ENCODE measurements around the gene GLCCI1.
"Not testable (repeated sequence)": the region's sequence is repeated elsewhere in the genome, so short reads cannot be mapped to it uniquely, and the experiment has no call there.

GLCCI1 gene

DNA sequence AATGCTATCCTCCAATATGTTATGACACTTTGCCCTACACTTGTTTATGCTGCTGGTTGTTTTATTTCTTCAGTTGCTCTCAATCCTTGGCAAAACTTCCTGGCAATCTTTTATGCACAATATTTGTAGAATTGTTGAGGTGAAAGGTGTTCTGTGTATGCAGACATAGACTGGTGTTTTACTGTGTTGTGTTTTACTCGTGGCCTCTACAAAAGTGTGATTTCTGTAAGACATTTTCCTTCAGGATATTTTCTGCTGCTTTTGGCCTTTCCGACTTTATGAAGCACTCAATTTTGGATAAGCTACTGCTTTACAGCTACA, 21.8 kb downstream of the GLCCI1 start:
- DNase-seq: no peak

DNA sequence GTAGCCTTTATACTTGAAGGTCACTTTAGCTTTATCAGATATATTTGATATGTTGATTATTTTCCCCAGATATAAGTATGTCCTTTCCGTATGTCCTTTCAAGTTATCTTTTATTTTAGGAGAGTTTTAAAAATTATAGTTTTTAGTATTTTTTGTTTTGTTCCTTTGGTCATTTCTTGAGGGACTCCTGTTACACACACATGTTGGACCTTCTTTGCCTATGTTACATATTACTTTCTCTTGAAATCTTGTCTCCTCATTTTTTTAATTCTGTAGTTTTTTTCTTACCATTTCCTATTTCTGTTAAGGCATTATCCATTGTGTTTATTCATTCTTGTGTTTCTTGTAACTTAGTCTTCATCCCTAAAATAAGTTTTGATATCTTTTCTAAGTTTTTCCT, 23.9 kb downstream of the GLCCI1 start:
- no peak for DNase-seq

GRCh38 chr7:7995348-7995747, 26.8 kb downstream of the GLCCI1 start:
- DNase-seq: not testable (repeated sequence)

DNA sequence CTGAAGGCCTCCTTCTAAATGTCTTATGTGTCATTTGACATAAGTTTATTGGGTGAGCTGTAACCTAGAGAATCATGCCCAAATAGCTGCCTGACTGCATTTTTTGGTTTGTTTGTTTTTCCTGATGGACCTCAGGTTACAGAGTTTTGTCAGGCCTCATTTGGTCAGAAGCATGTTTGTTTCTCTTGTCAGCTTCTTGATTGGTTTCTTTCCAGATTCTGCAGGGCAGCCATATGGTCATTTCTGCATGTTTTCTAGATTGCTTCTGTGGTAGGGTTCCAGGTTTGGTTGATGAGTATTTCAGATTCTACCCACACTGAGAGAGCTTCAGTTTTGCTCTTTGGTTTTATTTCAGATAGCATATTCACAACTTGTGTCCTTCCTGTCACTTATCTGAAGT, 28.0 kb downstream of the GLCCI1 start:
- DNase-seq: no peak

DNA sequence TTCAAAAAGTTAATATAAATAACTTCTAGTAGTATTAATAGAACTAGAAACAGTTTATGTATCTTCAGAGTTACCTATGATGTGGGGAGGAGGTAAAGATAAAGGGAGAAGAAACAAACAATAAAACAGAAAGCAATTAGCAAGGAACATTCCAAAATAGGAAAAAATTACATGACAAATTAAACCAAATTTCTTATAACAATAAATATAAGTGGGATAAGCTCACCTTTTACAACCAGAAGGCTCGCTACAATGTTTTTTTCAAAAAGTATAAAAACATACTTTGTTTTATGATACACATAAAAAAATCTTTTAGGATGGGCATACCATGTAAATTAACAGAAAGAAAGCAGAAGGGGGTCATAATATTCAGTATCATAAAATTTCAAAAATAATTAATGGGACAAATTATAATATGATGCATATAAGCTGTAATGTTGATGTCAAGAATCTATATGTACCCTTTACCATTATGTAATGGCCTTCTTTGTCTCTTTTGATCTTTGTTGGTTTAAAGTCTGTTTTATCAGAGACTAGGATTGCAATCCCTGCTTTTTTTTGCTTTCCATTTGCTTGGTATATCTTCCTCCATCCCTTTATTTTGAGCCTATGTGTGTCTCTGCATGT, 31.8 kb downstream of the GLCCI1 start:
- no peak for DNase-seq

GRCh38 chr7:8003077-8003476, 34.5 kb downstream of the GLCCI1 start:
- no peak for DNase-seq

DNA sequence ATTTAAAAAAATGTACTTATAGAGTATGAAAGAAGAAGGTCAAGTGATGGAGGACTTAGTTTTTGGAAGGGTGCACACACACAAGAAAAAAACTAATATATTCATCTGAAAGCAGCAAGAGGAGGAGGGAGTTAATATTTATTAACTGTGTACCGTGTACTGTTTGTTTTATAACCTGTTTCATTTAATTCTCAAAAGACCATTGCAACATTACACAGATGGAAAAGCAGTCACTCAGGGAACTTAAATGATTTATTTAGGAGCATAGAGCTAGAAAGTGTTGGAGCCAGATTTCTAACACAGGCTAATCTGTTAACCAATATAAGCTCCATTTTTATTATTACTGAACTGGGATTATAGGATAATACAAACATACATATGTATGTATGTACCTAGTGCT, 36.7 kb downstream of the GLCCI1 start:
- DNase-seq: no peak

GRCh38 chr7:8014399-8014798, 45.8 kb downstream of the GLCCI1 start:
- no peak for DNase-seq

DNA sequence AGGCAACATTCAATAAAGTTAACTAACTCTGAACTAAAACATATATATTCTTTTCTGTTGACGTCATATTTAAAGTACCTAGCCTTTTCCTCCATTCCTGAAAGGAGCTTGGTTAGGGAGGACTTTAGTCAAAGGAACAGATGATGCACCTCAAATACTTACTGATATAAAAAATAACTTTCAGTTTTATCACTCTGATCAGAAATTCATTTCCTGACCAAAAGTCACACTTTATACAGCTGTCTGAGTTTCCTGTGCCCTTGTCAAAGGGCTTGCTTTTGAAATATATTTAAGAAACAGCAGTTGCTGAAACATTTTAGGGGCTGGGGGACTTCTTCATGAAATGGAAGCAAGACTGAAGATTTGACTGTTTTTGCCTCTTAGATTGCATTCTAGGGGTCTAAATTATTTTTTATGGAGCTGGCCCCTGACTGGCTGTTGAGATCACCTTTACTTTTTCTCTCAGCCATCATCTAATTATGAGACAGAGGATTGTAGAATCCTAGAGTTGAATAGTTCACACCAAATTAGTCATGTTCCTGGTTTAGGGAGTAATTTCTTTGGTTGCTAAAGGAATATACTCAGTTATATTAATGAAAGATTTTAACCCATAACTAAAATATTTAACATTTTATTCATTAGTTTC, 46.6 kb downstream of the GLCCI1 start:
- DNase-seq: no peak

DNA sequence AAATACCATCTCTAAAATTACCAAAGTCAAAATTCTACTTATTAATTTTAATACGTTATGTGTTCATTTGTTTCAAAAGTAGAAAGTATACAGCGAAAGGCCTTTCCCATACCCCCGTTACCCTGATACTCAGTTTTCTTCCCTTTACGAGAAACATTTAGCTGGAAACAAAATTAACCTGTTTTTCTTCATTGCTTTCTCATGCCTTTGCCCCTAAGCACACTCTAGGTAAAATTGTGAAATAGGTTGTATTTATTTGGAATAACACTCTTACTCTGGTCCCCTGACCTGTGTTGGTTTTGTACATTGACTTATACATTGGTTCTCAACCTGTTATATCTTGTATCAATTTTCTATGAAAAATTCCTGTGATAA, 47.1 kb downstream of the GLCCI1 start:
- no peak for DNase-seq

GRCh38 chr7:8017423-8017822, 48.8 kb downstream of the GLCCI1 start:
- DNase-seq: no peak

DNA sequence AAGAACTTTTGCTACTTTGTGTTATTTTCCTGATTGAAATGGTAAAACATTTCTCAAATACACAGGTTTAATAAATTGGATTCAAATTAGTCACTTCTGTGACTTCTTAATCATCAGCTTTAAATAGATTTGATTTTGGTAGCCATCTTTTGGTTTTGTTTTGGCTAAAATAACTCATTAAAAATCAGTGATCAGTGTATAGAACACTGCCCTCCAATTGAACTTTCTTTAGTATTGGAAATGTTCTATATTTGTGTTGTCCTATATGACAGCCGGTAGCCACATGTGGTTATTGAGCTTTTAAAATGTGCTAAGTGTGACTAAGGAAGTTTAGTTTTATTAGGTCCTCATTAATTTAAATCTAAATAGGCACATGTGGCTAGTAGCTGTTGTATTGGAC, 50.4 kb downstream of the GLCCI1 start:
- DNase-seq: no peak

- no peak for DNase-seq
These were observed 54.0 kb downstream of the GLCCI1 start for GRCh38 chr7:8022628-8023027.

GRCh38 chr7:8035192-8035591, 66.6 kb downstream of the GLCCI1 start:
- no peak for DNase-seq

DNA sequence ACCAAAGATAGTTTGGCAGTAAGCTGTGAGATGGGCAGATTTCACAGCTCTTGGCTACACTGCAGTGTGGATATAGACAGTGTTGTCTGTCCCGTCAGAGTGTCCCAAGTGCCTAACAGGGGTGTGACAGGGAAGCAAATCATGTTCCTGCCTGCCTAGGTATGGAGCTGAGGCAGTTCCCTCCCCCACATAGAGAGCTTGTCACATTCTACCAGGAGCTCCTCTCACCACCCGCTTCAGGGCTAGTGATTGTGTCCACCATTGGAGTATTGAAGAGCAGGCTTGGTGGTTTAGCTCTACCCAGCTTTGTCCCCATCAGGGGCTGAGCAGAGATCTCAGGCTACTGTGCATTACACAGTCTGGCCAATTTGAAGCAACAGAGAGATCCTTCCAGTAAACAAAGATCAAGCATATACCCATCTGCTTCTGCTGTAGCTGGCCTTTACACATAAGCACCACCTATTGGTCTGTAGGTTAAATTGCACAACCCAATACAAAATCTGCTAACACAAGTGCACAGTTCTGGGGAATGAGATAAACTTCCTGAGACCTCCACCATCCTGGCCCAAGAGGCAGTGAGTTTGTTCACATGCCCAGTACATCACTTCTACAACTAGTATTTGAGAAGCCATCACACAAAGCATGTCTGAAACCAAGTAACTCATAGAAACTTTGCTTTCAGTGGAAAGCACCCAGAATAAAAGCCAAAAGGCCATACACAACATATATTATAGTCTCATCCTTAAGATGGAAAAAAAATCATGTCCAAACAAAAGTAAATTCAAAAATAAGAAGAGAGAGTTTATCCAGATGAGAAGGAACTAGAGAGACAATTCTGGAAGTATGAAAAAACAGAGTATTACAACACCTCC, 67.3 kb downstream of the GLCCI1 start:
- DNase-seq: no peak

- no peak for DNase-seq
These were observed 68.6 kb downstream of the GLCCI1 start for GRCh38 chr7:8037151-8037550.

DNA sequence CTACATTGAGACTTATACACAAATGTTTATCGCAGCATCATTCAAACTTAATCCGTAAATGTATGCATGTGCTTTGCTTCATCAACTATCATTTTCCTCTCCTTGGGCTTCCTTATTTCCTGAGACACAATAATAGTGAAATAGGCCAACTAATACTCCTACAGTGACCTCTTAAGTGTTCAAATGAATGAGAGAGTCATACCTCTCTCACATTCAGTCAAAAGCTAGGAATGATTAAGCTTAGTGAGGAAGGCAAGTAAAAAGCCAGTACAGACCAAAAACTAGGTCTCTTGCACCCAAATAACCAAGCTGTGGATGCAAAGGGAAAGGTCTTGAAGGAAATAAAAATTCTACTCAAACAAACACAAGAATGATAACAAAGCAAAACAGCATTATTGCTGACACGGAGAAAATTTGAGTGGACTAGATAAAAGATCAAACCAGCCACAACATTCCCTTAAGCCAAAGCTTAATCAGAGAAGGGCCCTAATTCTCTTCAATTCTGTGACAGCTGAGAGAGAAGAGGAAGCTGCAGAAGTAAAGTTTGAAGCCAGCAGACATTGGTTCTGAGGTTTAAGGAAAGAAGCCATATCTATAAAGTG, 72.3 kb downstream of the GLCCI1 start:
- no peak for DNase-seq

DNA sequence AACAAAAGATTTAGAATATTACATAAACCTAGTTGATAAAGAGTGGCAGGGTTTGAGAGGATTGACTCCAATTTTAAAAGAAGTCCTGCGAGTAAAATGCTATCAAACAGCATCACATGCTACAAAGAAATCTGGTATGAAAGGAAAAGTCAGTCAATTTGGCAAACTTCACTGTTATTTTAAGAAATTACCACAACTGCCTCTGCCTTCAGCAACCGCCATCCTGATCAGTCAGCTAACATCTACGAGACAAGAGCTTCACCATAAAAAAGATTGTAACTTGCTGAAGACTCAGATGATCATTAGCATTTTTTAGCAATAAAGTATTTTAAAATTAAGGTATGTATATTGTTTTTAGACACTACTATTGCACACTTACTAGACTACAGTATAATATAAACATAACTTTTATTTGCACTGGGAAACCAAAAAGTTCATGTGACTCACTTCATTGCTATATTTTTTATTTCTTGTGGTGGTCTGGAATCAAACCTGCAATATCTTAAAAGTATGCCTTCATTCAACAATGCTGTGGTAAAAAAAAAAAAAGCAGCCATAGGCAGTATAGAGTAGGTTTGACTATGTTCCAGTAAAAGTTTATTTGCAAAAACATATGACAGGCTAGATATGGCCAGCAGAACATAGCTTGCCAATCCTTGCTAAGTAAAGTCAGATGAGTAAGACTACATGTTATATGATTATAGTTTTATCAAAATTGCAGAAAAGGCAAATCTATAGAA, 74.4 kb downstream of the GLCCI1 start:
- DNase-seq: no peak

GRCh38 chr7:8044761-8045430, 76.3 kb downstream of the GLCCI1 start:
- no peak for DNase-seq

GRCh38 chr7:8048067-8048466, 79.5 kb downstream of the GLCCI1 start:
- not testable (repeated sequence) for DNase-seq

DNA sequence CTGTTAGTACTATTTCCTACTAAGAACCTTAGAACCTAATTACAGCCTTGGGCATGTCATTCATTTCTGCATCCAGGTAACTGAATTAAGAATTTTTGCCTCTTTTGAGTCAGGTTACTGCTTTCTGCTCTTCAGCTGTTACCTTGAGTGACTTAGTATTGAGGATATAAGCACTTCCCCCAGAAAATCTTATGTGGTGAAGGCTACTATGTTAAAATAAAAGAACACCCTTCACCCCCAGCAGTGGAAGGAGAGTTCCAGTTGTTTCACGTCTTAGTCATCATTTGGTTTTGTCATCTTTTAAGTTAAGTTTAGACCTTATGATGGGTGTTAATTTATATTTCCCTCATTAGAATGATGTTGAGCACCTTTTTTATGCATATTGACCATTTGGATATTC, 82.8 kb downstream of the GLCCI1 start:
- DNase-seq: no peak

GRCh38 chr7:8051998-8052397, 83.4 kb downstream of the GLCCI1 start:
- no peak for DNase-seq

DNA sequence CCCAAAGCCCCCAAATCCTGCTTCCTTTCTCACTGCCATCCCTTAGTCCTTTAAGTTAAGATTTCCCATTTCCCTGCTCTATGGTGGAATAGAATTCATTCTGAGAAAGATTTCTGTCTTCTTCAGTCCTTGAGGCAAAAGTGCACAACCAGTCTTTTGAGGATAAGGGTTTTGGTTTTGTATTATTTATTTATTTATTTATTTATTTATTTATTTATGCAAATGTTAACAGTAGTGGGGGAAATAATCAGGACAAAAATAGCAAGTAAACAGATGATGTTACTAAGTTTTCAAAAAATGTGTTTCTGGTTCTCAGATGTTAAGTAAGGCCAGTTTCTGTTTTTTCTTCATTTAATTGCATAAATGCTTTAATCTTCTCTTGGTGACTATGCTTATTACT, 84.2 kb downstream of the GLCCI1 start:
- DNase-seq: no peak
